HUES6 (cell line): ENCODE data around the gene KMT2C.
"Not testable (repeated sequence)": the region's sequence is repeated elsewhere in the genome, so short reads cannot be mapped to it uniquely, and the experiment has no call there.

ENCODE experiments used
- H3K27ac ChIP-seq: 2 replicates; pipeline ENCODE4 v1.7.0; 2013; ENCODE audit warnings: low read depth, mild to moderate bottlenecking, low read length, inconsistent platforms
- H3K27me3 ChIP-seq: 2 replicates; pipeline ENCODE4 v1.6.1; 2013; ENCODE audit warnings: low read length; ENCODE audit not compliant: control insufficient read depth, insufficient read depth
- H3K36me3 ChIP-seq: 2 replicates; pipeline ENCODE4 v1.6.1; 2013; ENCODE audit warnings: low read length; ENCODE audit not compliant: control insufficient read depth, insufficient read depth
- H3K4me1 ChIP-seq: 2 replicates; pipeline ENCODE4 v1.6.1; 2013; ENCODE audit warnings: low read length; ENCODE audit not compliant: control insufficient read depth, insufficient read depth
- H3K4me3 ChIP-seq: 2 replicates; pipeline ENCODE4 v1.5.1; 2013; ENCODE audit warnings: low read depth, low read length
- H3K9ac ChIP-seq: one replicate; pipeline ENCODE4 v1.6.1; 2013; ENCODE audit warnings: mild to moderate bottlenecking, low read length
- H3K9me3 ChIP-seq: 2 replicates; pipeline ENCODE4 v1.6.1; 2013; ENCODE audit warnings: low read depth, low read length; ENCODE audit not compliant: control insufficient read depth, insufficient read depth

KMT2C gene

GRCh38 chr7:152370297-152370696 is 65.5 kb downstream of the KMT2C start:
- Histone ChIP-seq H3K36me3 (no peaks in the 10 kb centered on the region), H3K9me3 (peaks cover 5% of the 10 kb centered on the region; the same call in 1 of the 2 replicates), H3K4me3 (no peak overlapping the region), H3K4me1 (peaks cover 15% of the 10 kb centered on the region; the same call in 1 of the 2 replicates), H3K27ac (no peak overlapping the region), H3K27me3 (no peaks in the 10 kb centered on the region), H3K9ac (no peak overlapping the region)

DNA sequence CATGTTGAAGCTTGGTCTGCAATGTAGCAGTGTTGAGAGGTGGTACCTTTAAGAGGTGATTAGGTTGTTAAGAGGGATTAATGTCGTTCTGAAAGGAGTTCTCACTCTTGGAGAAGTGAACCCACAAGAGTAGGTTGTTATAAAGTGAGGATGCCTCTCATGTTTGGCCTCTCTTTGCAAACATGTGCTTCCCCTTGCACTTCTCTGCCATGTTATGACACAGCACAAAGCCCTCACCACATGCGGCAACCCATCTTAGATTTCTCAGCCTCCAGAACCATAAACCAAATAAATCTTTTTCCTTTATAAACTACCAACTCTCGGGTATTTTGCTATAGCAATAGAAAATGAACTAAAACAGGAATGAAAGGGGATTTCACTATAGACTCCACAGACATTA is 66.3 kb downstream of the KMT2C start:
- H3K27ac ChIP-seq: no peak overlapping the region
- no peak overlapping the region for H3K9ac ChIP-seq
- H3K9me3 ChIP-seq: peaks cover 5% of the 10 kb centered on the region; the same call in 1 of the 2 replicates
- no peaks in the 10 kb centered on the region for H3K36me3 ChIP-seq
- H3K4me1 ChIP-seq: peaks cover 16% of the 10 kb centered on the region; the same call in 1 of the 2 replicates
- no peak overlapping the region for H3K4me3 ChIP-seq
- H3K27me3 ChIP-seq: no peaks in the 10 kb centered on the region

GRCh38 chr7:152367170-152367569 is 68.6 kb downstream of the KMT2C start:
- peaks cover 26% of the 10 kb centered on the region; the same call in 1 of the 2 replicates for H3K4me1 ChIP-seq
- H3K4me3 ChIP-seq: no peak overlapping the region
- peaks cover 5% of the 10 kb centered on the region; the same call in 1 of the 2 replicates for H3K9me3 ChIP-seq
- H3K9ac ChIP-seq: no peak overlapping the region
- no peaks in the 10 kb centered on the region for H3K27me3 ChIP-seq
- no peaks in the 10 kb centered on the region for H3K36me3 ChIP-seq
- H3K27ac ChIP-seq: no peak overlapping the region

- no peaks in the 10 kb centered on the region for H3K36me3 ChIP-seq
- H3K27ac ChIP-seq: no peak overlapping the region
- H3K4me3 ChIP-seq: no peak overlapping the region
- peaks cover 31% of the 10 kb centered on the region; the same call in 1 of the 2 replicates for H3K4me1 ChIP-seq
- no peaks in the 10 kb centered on the region for H3K27me3 ChIP-seq
- no peak overlapping the region for H3K9ac ChIP-seq
- peaks cover under 1% of the 10 kb centered on the region; the same call in 1 of the 2 replicates for H3K9me3 ChIP-seq
Measured at GRCh38 chr7:152366662-152367061, 69.1 kb downstream of the KMT2C start.

GRCh38 chr7:152365982-152366603 is 69.7 kb downstream of the KMT2C start:
- H3K4me1 ChIP-seq: peaks cover 31% of the 10 kb centered on the region; the same call in 1 of the 2 replicates
- no peaks in the 10 kb centered on the region for H3K27me3 ChIP-seq
- H3K36me3 ChIP-seq: no peaks in the 10 kb centered on the region

DNA sequence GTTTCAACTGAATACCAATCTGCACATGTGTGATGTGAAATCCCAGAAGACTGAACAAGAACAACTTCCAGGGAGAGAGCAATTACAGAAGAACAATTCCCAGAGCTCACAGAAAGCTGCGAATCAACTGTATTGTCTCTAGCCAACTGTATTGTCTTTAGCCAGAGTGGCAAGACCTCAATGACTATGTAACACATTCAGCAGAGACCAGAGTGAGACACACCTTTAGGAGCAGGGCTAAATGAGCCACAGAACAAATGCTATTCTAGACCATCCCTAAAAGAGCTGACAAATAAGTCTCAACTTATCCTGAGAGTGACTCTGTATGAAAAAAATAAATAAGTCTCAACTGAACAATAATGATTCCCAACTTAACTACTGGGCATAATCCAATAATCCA is 72.0 kb downstream of the KMT2C start:
- Histone ChIP-seq H3K9ac (no peak overlapping the region), H3K4me1 (0 out of 2 replicates have a peak, but pooled peaks cover 19% of the 10 kb centered on the region), H3K27me3 (no peaks in the 10 kb centered on the region), H3K4me3 (no peak overlapping the region), H3K9me3 (no peaks in the 10 kb centered on the region), H3K27ac (no peak overlapping the region), H3K36me3 (no peaks in the 10 kb centered on the region)

More at GRCh38 chr7:152365982-152366603, 69.7 kb downstream of the KMT2C start:
- H3K4me3 ChIP-seq: no peak overlapping the region
- H3K9ac ChIP-seq: no peak overlapping the region
- H3K27ac ChIP-seq: no peak overlapping the region
- no peaks in the 10 kb centered on the region for H3K9me3 ChIP-seq

DNA sequence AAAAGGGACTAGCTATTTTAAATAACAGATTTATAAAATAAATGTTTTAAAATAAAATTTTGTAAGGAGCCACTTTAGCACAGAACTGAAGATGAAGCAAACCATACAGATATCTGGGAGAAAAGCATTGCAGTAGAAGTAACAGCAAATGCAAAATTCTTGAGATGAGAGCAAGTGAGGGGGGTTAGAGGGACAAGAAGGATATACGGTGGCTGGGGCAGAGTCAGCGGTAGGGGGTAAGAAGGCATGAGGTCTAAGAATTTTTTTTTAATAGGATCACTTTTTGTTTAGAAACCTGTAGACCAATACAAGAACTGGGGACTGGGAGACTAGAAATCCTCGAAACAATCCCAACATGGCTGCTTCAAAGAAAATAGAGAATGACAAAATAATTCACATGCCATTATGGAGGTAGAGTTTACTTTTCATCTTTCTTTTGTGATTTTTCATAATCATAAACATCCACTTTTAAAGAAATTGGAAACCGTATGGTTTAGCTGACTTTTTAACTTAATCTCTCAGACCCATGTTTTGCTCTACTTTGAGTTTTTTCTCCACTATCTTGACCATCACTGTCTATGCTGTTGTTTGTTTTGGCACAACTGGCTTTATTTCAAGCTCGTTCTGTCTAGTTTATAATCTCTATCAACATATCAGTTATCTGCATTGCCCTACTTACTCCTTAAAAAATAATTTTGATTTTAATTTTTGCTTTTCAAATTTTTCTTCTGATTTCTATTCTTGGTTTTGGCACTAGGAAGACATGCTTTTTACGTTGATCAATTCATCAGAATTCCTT is 73.5 kb downstream of the KMT2C start:
- no peaks in the 10 kb centered on the region for H3K36me3 ChIP-seq

DNA sequence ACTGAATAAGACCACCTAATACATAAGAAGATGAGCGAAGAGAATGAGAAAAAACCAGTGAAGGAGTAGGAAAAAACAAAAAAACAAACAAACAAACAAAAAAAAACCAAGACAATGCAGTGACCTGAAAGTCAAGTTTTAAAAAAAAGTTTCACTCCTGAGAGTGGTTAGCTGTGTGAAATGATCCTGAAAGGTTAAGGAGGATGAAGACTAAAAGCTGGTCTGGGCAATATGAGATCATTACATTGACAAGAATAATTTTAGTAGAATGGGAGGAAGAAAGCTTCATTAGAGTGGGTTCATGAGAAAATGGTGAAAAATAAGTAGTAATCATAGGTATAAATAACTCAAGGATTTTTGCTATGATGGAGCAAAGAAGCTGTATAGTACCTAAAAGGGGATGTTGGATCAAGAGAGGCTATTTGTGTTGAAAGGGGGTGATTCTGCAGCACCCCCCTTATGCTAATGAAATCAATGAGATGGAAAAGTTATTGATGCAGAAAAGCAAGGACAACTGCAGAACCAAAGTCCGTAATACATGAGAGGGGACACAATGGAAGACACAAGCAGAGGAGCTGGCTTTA is 80.2 kb downstream of the KMT2C start:
- H3K36me3 ChIP-seq: peaks cover 14% of the 10 kb centered on the region; the same call in 1 of the 2 replicates
- no peaks in the 10 kb centered on the region for H3K27me3 ChIP-seq
- no peaks in the 10 kb centered on the region for H3K4me1 ChIP-seq
- no peak overlapping the region for H3K9ac ChIP-seq
- H3K27ac ChIP-seq: no peak overlapping the region
- peaks cover 7% of the 10 kb centered on the region; the same call in 1 of the 2 replicates for H3K9me3 ChIP-seq
- no peak overlapping the region for H3K4me3 ChIP-seq

More for the DNA sequence above, 73.5 kb downstream of the KMT2C start:
- Histone ChIP-seq H3K4me1 (0 out of 2 replicates have a peak, but pooled peaks cover 19% of the 10 kb centered on the region), H3K27me3 (no peaks in the 10 kb centered on the region), H3K27ac (no peak overlapping the region), H3K9me3 (no peaks in the 10 kb centered on the region), H3K4me3 (no peak overlapping the region), H3K9ac (no peak overlapping the region)

GRCh38 chr7:152354061-152354460 is 81.7 kb downstream of the KMT2C start:
- H3K4me3 ChIP-seq: no peak overlapping the region
- H3K36me3 ChIP-seq: peaks cover 23% of the 10 kb centered on the region
- no peaks in the 10 kb centered on the region for H3K27me3 ChIP-seq
- no peaks in the 10 kb centered on the region for H3K4me1 ChIP-seq
- H3K27ac ChIP-seq: no peak overlapping the region
- peaks cover 7% of the 10 kb centered on the region; the same call in 1 of the 2 replicates for H3K9me3 ChIP-seq
- no peak overlapping the region for H3K9ac ChIP-seq

- H3K27ac ChIP-seq, H3K9me3 ChIP-seq, H3K4me3 ChIP-seq, H3K27me3 ChIP-seq, H3K4me1 ChIP-seq, H3K9ac ChIP-seq: not testable (repeated sequence)
- H3K36me3 ChIP-seq: peaks cover 26% of the 10 kb centered on the region
Measured at GRCh38 chr7:152353281-152353680, 82.5 kb downstream of the KMT2C start.

DNA sequence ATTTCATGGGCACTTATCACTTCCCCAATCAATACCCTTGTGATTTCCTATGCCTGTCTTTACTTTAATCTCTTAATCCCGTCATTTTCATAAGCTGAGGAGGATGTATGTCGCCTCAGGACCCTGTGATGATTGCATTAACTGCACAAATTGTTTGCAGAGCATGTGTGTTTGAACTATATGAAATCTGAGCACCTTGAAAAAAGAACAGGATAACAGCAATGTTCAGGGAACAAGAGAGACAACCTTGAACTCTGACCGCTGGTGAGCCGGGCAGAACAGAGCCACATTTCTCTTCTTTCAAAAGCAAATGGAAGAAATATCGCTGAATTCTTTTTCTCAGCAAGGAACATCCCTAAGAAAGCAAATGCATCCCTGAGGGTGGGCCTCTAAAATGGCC is 84.1 kb downstream of the KMT2C start:
- Histone ChIP-seq H3K9me3 (peaks cover 12% of the 10 kb centered on the region; the same call in 1 of the 2 replicates), H3K36me3 (peaks cover 30% of the 10 kb centered on the region)
- not testable (repeated sequence) for H3K9ac ChIP-seq

More for the DNA sequence above, 84.1 kb downstream of the KMT2C start:
- H3K27me3 ChIP-seq, H3K4me1 ChIP-seq, H3K4me3 ChIP-seq, H3K27ac ChIP-seq: not testable (repeated sequence)
